DMS153 (cell line): ENCODE measurements around the gene HPSE2.

Experiments used
- DNase-seq: peaks from one replicate; lab custom pipeline; 2025; lab: John Stamatoyannopoulos, UW

Gene HPSE2

DNA sequence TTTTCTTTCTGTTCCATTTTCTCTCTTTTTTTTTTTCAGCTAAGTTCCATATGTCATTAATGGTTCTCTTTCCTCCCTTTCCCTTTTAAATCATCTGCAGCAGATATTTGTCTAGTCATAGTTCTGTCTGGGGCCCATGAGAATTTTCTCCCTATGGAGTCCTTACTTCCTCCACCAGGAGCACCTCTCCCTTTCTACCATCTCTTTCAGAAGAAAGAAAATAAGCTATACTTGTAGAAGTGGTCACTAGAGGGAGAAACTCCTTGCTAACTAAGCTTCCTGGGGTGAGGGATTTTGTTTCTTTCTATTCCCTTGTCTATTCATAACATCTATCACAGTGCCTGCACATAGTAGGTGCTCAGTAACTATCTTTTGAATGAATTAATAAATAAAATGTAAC, 558.8 kb downstream of the HPSE2 start:
- DNase-seq = no peak

DNA sequence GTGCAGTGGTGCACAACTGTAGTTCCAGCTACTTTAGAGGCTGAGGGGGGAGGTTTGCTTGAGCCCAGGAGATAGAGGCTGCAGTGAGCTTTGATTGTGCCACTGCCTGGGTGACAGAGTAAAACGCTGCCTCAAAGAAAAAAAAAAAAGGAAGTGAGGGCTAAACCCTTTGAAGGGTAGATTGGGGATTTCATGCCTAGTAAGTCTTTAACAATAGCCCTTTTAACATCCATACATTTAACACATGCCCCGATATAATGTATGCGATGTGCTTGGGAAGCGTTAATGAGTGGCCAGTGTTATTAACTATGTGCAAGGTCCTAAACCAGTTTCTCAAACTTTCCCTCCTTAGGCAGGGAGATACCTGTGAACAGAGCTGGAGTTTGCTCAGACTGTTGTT, 559.8 kb downstream of the HPSE2 start:
- DNase-seq = no peak

DNA sequence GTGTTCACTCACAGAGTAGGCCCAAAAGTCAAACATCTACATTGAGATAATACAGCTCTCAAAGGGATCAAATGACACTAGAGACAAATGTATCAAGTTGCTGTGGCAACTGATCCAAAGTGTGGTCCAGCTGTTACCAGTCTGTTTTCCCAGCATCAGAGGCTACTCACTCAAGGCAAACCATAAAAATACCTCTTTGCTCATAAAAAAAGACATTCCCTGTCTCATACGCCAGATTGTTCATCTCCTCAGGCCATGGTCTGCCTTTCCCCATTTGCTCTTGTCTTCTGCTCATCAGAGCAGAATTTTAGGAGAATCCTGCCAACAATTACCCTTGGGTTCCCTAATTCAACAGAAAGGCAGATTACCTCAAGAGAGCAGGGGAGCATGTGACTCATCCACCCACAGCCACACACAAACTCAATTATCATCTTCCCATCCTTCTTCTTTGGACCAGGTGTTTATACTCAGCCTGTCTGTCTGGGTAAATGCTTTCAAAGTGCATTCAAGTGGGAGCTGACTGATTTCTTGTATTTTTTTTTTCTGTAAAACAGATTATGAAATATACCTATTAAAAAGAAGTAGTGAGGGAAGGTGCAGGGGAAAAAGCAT, 562.4 kb downstream of the HPSE2 start:
- DNase-seq = peak; percentile 41

DNA sequence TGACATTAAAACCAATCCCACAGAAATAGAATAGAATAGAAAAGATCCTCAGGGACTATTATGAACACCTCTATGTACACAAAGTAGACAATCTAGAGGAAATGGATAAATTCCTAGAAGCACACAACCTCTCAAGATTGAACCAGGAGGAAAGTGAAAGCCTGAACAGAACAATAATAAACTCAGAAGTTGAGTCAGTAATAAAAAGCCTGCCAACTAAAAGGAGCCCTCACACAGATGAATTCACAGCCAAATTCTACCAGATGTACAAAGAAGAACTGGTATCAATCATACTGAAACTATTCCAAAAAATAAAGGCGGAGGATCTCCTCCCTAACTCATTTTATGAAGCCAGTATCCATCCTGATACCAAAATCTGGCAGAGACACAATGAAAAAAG, 568.6 kb downstream of the HPSE2 start:
- DNase-seq = no peak

DNA sequence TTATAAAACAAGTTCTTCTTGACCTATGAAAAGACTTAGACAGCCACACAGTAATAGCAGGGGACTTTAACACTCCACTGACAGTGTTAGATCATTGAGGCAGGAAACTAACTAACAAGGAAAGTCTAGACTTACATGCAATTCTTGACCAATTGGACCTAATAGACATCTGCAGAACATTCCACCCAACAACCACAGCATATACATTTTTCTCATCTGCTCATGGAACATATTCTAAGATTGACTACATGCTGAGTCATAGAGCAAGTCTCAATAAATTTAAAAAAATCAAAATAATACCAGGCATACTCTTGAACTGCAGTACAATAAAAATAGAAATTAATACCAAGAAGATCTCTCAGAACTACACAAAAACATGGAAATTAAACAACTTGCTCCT, 569.4 kb downstream of the HPSE2 start:
- no peak for DNase-seq

DNA sequence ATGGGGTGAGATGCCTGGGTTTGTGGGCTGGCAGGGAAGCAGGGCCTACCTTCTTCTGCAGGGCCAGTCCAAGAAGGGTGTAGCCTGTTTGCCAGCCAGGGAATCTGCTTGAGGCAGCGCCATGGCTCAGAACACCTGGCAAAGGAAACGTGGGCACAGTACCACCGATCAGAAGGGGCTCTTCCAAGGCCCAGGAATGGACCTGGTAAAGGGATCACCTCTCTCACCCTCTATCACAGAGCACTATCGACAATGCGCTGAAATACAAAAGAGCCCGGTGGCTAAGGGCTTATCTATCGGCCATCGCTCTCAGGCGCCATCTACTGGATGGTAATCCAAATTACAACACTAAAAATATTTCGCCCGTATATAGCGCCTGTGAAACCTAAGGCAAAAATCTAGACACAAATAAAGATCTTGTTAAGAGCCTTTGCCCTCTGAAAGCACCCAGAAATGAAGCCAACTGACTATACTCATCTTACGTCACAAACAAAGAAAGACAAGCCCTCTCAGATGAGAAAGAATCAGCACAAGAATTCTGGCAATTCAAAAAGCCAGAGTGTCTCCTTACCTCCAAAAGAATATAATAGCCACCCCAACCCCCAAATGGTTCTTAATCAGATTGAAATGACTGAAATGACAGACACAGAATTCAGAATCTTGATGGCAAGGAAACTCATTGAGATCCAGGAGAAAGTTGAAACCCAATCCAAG, 571.2 kb downstream of the HPSE2 start:
- no peak for DNase-seq

DNA sequence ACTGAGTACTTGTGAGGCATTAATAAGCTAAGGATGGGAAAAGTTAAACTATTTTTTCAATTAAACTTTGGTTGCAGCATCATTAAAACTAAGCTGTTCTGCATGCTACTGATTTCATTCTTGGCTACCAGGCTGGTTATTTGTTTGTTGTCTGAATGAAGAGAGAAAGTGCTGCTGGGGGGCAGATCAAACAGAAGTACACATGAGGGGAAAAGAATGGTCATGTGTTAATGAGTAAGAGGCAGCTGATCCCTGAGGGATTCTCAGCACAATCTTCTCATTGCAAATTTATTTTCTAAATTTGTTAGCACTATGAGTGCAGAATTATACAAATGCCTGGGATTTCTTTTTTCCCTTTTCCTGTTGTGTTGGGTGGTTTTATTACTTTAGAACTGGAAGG, 575.7 kb downstream of the HPSE2 start:
- no peak for DNase-seq

DNA sequence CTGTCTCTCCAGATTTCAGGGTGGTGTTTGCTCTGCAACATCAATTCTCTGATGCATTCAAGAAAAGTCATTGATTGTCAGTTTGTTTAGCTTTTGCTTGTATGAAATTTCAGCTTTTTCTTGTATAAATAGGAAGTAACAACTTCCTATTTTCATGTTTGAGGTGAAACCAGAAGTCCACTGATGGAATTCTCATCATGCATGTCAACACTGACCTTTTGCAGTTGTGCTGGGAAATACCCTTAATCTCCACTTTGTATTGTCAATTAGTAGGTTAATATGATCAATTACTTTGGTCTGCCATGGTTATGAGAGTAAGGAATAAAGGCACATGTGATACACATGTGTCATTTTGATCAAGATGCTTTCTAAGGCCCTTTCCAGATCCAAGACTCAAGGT, 580.2 kb downstream of the HPSE2 start:
- no peak for DNase-seq

DNA sequence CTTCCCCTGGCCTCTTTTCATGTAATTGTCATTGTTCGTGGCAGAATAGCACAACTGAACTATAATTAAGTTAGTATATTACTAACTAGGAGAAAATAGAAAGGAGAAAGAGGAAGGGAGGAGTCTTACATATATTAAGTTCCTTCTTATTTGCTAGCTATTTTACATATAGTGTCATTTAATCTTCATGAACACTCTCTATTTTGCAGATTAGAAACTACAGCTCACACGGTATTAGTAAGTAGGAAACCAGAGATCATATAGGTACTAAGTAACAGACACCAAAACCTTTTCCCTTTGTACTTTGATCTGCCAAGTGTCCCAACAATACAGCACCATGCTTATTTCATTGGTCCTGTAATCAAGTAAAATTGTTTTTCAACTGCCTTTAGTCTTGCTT, 586.5 kb downstream of the HPSE2 start:
- DNase-seq = no peak

DNA sequence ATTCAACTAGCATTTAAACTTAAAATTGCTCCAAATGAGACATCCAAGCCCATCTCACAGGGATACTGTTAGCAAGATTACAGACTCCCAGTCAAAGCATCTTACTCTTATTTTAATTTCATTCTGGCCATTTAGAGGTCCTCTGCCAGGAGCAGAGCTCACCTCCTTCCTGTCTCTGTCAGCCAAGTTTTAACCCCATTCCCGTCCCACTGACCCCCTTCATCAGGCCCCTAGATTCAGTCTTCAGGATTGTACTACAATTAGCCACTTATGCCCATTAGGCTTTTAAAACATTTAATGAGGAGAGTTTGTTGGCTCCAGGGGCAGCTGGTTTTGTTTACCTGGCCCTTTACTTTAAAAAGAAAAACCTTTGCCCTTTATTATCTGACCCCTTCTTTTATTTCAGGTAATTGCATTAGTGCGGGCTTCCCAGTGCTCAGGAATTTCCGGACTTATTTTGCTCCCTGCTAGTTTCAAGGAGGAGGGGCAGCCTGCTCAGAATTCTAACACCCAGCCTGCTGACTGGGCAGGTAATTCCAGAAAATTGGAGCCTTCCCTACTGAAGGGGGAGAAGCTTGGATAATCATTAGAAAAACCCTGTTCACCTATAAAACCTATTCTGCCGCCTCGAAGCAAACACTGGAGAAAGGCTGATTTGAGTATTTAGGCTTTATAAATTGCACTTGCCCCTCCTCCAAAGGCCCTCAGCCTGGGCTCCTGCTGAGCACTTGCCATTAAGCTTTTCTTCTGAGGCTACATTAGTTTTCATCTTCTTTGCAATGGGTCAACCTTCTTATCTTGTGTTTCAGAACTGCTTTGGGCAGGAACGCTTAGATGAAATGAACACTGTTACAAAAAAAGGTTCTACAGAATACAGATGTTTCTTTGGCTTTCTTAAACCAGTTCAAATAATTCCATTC, 588.4 kb downstream of the HPSE2 start:
- no peak for DNase-seq

DNA sequence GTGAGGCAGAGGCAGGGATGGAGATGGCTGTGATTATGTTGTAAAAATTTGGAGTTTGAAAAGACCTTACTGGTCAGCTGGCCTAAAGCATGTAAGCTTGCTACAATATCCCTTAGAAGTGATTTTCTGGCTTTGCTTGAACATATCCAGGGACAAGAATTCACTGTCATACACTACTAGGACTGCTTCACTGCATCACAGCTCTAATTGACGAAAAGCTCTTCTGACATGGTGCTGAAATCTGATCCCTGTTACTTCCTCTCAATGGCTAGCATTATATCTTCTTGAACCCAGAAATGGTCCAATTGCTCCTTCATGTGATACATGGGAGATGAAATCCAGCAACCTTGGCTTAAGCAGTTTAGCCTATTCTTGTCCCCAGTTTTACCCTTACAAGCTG, 591.2 kb downstream of the HPSE2 start:
- no peak for DNase-seq

DNA sequence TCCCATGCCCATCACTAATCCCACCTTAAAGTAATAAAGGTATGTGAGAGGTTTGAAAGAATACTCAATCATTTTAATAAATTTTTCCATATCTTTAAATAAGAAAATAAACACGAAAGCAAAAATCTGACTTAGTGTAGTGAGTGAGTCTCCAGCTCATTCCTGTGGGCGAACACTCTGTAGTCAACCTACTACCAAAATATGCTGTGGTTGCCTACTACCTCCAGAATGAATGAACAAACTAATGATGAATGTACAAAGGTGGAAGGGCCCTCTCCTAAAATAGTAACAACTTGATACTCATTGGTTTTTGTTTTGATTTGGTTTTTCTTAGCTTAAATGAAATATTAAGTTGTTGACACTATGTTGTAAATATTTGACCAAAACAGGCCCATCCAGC, 593.4 kb downstream of the HPSE2 start:
- DNase-seq = no peak

DNA sequence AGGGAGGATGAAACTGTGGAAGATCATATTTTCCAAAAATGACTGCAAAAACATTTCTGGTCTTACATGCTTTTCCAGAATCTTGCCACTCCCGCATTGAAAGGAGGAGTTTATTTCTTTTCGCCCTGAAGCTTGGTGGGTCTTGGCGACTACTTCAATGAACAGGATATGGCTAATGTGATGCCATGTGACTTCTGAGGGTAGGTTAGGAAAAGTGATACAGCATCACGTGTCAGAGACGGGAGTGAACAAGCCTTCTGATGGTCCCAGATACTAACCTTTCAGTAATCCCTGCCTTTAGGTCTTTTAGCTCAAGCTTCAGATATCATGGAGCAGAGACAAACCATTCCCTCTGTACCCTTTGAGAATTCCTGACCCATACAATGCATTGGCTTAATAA, 596.7 kb downstream of the HPSE2 start:
- no peak for DNase-seq

DNA sequence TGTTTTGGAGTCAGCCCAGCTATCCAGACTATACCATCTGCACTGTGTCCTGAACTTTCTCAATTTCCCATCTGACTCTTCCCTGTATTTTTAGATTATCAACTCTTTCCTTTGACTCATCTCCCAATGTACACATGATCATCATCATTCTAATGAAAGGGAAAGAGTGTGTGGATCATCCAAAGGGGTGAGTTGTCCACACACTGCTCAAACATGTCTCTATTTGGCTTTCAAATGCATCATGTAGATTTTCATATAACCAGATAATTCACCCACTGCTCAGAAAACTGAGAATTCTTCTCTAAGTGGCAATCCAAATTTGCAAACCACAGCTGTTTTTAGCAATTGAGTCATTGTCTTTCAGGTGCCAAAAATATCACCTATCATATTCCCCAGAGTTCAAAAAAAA, 598.7 kb downstream of the HPSE2 start:
- DNase-seq = no peak

DNA sequence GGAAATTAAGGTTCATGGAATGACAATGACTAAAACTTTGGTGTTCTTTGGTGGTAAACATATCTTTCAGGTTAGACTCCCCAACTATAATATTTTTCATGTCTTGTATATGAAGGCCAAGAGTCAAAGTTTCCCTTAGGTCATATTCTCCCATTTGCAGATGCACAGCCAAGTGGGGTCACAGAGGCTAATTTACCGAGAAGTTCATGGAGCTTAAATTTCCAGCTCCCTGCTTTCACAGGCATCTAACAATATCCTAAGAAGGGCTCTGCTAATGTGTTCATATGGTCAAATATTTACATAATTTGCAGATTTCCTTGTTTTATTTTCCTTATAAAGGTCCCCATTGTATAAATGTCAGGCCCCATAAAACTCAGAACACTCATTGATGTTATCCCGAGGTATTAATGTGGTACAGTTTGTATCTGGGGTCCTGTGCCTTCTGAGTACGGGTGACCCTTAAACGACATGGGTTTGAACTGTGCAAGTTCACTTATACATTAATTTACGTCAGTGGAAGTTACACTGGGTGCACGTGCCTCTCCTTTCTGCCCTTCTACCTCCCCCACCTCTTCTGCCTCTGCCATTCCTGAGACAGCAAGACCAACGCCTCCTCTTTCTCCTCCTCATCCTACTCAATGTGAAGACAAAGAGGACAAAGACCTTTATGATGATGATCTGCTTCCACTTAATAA, 603.0 kb downstream of the HPSE2 start:
- DNase-seq = no peak

DNA sequence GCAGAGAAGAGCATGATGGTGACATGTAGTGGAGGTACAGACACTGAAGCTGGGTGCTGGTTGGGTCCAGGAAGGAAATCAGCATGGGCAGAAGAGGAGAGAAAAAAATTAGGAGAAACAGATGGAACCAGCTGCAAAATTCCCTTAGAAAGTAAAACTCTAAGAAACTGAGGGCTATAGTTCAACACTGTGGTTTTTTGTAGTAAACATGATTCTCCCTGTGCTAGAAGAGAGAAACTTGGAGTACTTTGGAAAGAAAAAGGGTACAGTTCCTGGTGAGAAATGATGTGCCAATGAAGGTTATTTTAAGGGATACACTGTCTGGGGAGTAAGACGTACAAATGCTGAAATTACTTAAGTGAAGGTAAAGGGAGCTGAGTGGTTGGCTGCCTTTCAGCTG, 607.4 kb downstream of the HPSE2 start:
- no peak for DNase-seq

DNA sequence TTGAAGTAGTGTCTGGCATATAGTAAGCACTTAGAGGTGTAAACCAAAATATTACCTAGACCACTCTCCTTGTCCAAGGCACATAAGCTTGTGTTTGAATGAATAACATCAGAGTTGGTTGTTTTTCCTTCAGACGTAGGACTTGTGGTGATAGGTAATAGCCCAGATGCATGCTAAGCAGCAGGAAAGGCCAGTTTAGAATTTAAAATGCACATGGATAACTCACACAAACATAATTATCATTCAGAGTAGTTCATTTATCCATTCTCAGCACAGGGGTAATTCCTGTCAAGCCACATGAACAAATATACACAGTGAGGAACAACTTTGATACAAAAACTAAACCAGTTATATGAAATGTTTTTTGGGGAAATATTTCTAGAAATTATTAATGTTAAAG, 607.9 kb downstream of the HPSE2 start:
- DNase-seq = no peak

DNA sequence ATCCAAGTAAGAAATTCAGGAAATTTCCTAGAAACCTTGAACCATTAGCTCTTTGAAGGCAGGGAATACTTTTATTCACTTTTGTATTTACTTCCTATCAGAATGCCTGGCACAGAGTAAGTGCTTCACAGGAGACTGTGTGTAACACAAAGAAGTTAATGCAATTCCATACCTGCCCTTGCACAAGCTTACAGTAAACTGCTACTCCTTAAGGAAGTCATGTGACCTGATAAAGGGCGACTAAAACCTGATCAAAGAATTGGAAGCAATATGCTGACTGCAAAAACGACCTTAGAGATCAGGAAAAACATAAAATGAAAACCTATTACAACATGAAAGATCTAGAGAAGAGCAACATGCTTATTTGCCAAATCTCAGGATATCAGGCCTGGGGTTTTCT, 610.7 kb downstream of the HPSE2 start:
- DNase-seq = no peak

DNA sequence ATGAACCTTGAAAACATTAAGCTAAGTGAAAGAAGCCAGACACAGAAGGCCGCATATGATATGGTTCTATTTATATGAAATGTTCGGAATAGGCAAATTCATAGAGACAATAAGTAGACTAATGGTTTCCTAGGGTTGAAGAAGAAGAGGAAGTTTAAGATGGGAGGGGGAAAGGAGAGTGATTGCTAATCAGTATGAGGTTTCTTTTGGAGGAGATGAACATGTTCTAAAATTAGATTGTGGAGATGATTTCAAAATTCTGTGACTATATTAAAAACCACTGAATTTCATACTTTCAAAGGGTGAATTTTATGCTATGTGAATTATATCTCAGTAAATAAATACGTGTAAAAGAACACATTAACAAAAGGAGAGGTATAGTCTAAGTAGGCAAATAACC, 612.5 kb downstream of the HPSE2 start:
- no peak for DNase-seq

DNA sequence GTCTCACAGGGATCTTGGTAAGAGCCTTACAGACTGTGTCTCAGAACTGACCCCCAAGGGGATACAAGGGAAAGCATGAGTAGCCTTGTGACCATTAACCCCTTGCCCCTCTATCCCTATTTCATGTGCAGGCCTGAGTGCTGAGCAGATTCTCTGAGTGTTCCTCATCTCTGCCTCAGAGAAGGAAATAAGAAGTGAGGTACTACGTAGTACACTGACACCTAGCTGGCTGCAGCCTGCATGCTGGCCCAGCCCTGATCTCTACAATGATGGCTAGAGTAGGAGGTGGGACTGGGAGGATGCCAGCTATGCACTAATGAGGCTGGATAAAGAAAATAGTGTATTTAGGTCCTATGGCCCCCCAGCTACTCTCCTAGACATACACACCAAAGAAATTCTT, 614.0 kb downstream of the HPSE2 start:
- no peak for DNase-seq

DNA sequence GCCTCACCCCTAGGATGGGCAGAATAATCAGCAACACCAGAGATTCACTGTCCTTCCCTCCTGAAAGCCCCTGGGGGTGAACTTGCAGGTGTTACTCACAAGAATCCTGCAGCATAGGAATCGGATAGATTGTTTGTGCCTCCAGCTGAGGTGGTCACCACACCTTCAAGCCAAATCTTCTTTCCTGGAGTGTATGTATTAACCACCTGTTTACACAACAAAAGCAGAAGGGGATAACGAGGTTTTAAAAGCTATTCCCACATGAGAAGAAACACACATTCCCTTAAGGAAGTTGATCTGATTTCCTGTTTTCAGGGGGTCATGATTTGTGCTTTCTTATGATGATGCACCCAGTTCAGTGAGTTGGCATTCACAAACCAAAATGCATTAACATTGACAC, 615.1 kb downstream of the HPSE2 start:
- DNase-seq = no peak

DNA sequence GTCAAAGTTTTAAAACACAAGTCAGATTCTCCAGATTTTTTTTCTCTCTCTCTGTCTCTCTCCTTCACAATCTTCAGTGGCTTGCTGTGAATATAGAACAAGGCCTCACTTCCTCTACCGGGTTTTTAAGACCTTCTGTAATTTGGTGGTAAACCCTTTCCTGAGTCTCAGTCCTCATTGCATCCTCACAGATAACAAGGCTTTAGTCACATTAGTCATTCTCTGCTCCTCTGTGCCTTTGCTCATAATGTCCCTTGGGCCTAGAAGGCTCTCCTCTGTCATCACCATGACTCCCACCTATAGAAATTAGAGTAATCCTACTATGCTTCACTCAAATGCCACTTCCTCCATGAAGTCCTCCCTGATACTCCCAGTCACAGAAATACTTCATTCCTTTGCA, 616.2 kb downstream of the HPSE2 start:
- DNase-seq = no peak
